ENCODE data around the gene CDH4.

DNA sequence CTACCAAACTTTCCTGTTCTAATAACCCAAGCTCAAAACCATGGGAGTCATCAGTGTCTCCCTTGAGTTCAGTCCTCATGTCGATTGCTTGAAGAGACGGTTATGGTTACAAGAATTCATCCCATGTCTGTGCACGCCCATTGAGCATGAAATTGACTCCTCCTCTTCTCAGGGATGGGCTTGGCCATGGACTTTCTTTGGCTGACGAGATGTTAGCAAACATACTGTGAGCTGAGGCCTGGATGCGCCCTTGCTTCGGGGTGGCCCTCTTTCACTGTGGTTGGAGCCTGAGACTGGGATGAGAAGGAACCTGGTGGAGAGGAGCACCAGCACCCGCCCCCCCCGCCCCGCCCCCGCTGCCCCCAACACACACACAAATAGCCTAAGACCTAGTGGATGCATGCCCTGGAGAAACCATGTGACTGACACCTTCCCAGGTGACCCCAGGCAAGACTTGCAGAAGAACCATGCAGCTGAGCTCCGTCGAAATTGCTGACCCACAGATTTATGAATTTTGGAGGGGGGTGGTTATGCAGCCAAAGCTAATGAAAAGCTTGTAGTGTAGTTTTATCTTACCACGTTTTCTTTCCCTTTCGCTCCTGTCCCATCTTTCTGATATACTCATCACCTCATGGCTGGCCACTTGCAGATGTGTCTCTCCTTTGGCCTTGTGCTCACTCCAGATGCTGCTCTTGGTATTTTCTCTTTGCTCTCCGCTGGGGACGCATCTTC, 231.4 kb downstream of the CDH4 start:
- TF ChIP-seq POLR2A (IDR thresholded peaks at IDR 0.05; ENCODE audit: low read depth, low read length) (no peak), CEBPB (IDR thresholded peaks at IDR 0.05; ENCODE audit: low read depth, low read length) (no peak), SMC3 (IDR thresholded peaks at IDR 0.05; ENCODE audit: low read depth, low read length) (no peak), RAD21 (IDR thresholded peaks at IDR 0.05; ENCODE audit: low read length) (no peak), FOS (IDR thresholded peaks at IDR 0.05; ENCODE audit: low read depth, low read length) (no peak), RFX5 (IDR thresholded peaks at IDR 0.05; ENCODE audit: low read depth, low read length) (no peak), MAZ (IDR thresholded peaks at IDR 0.05; ENCODE audit: borderline replicate concordance, low read depth, low read length) (no peak), NFE2L2 (IDR thresholded peaks at IDR 0.05; ENCODE audit: low read depth, low read length) (no peak), RCOR1 (IDR thresholded peaks at IDR 0.05; ENCODE audit: insufficient replicate concordance, low read length) (no peak), MAFK (IDR thresholded peaks at IDR 0.05; ENCODE audit: low read depth, low read length) (no peak)
- TF ChIP-seq, protein P1, sequence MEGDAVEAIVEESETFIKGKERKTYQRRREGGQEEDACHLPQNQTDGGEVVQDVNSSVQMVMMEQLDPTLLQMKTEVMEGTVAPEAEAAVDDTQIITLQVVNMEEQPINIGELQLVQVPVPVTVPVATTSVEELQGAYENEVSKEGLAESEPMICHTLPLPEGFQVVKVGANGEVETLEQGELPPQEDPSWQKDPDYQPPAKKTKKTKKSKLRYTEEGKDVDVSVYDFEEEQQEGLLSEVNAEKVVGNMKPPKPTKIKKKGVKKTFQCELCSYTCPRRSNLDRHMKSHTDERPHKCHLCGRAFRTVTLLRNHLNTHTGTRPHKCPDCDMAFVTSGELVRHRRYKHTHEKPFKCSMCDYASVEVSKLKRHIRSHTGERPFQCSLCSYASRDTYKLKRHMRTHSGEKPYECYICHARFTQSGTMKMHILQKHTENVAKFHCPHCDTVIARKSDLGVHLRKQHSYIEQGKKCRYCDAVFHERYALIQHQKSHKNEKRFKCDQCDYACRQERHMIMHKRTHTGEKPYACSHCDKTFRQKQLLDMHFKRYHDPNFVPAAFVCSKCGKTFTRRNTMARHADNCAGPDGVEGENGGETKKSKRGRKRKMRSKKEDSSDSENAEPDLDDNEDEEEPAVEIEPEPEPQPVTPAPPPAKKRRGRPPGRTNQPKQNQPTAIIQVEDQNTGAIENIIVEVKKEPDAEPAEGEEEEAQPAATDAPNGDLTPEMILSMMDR (conservative IDR thresholded peaks at IDR 0.05; ENCODE audit: low read depth, low read length), result no peak
- TF ChIP-seq, protein P2, sequence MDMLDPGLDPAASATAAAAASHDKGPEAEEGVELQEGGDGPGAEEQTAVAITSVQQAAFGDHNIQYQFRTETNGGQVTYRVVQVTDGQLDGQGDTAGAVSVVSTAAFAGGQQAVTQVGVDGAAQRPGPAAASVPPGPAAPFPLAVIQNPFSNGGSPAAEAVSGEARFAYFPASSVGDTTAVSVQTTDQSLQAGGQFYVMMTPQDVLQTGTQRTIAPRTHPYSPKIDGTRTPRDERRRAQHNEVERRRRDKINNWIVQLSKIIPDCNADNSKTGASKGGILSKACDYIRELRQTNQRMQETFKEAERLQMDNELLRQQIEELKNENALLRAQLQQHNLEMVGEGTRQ (IDR thresholded peaks at IDR 0.05; ENCODE audit: low read depth, low read length), result no peak
- TF ChIP-seq, protein P3, sequence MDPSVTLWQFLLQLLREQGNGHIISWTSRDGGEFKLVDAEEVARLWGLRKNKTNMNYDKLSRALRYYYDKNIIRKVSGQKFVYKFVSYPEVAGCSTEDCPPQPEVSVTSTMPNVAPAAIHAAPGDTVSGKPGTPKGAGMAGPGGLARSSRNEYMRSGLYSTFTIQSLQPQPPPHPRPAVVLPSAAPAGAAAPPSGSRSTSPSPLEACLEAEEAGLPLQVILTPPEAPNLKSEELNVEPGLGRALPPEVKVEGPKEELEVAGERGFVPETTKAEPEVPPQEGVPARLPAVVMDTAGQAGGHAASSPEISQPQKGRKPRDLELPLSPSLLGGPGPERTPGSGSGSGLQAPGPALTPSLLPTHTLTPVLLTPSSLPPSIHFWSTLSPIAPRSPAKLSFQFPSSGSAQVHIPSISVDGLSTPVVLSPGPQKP (IDR thresholded peaks at IDR 0.05; ENCODE audit: borderline replicate concordance, low read depth, low read length), result no peak

Data from IMR-90 (cell line).